ENCODE measurements around the gene ZNF273.
"Not testable (repeated sequence)": the region's sequence is repeated elsewhere in the genome, so short reads cannot be mapped to it uniquely, and the experiment has no call there.

Gene ZNF273

GRCh38 chr7:64946772-64947171 lies 43.7 kb downstream of the ZNF273 start:
- no peak for TF ChIP-seq CTCF (IDR thresholded peaks at IDR 0.05; ENCODE audit: low read depth, low read length)
- in situ Hi-C loops (cut with HindIII; ENCODE audit: low sequenced_read_pairs): no loop called here
- H3K4me3 ChIP-seq (ENCODE audit: low read depth, low read length): no peak overlapping the region
- no peak for DNase-seq (ENCODE audit: low read depth, low spot score)

DNA sequence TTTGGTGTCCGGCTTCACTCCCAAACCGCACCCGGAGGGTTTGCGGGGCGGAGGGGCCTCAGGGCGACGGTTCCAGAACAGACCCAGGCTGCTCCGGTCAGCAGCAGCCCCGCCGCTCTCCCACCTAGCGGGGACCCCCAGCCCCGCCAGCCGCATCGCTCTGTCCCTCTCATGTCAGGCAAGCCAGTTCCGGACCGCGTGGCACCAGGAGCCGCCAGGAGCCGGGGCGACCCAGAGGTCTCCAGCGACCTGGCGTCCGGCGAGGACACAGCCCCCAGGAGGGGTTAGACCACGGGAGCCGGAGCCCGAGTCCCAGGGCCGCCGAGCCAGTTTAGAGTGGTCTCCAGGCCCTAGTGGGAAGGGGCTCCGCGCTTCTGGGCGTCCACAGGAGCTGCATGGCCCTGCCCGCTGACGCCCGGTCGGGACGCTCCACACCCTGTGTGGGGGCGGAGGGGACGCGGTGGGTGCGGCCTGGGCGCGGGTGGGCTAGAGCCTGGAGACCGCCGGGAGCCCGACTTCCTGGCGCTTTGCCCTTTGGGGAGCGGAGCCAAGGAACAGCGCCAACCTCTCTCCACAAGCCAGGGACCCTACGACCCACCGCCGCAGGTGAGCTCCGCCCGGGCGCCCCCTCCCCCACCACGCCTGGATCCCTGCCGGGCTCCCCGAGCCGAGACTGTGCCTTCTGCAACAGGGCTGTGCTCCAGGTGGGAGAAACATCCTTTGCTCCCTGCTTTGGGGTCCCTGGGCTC lies 44.4 kb downstream of the ZNF273 start:
- DNase-seq (ENCODE audit: low read depth, low spot score): no peak
- in situ Hi-C loops (cut with HindIII; ENCODE audit: low sequenced_read_pairs): no loop called here
- peak overlapping the region; percentile 21 for H3K4me3 ChIP-seq (ENCODE audit: low read depth, low read length)
- TF ChIP-seq CTCF (IDR thresholded peaks at IDR 0.05; ENCODE audit: low read depth, low read length): no peak

DNA sequence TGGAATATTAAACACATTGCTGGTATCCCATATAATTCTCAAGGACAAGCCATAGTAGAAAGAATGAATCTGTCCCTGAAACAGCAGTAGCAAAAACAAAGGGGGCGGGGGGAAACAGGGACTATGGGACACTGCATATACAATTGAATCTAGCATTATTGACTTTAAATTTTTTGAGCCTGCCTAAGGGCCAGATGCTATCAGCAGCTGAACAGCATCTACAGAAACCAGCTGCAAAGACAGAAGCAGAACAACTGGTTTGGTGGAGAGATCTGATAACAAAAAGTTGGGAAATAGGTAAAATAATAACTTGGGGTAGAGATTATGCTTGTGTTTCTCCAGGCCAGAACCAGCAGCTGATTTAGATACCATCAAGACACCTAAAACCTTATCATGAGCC lies 45.7 kb downstream of the ZNF273 start:
- DNase-seq (ENCODE audit: low read depth, low spot score); in situ Hi-C loops (cut with HindIII; ENCODE audit: low sequenced_read_pairs); H3K4me3 ChIP-seq (ENCODE audit: low read depth, low read length): not testable (repeated sequence)

DNA sequence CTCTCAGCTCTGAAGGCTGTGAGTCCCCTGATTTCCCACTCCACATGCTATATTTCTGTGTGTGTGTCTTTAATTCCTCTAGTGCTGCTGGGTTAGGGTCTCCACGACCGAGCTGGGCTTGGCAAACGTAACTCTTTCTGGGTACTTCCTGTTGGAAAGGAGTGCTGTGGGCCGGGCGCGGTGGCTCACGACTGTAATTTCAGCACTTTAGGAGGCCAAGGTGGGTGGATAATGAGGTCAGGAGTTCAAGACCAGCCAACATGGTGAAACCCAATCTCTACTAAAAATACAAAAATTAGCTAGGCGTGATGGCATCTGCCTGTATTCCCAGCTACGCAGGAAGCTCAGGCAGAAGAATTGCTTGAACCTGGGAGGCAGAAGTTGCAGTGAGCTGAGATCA lies 47.6 kb downstream of the ZNF273 start:
- DNase-seq (ENCODE audit: low read depth, low spot score); H3K4me3 ChIP-seq (ENCODE audit: low read depth, low read length); in situ Hi-C loops (cut with HindIII; ENCODE audit: low sequenced_read_pairs): not testable (repeated sequence)

DNA sequence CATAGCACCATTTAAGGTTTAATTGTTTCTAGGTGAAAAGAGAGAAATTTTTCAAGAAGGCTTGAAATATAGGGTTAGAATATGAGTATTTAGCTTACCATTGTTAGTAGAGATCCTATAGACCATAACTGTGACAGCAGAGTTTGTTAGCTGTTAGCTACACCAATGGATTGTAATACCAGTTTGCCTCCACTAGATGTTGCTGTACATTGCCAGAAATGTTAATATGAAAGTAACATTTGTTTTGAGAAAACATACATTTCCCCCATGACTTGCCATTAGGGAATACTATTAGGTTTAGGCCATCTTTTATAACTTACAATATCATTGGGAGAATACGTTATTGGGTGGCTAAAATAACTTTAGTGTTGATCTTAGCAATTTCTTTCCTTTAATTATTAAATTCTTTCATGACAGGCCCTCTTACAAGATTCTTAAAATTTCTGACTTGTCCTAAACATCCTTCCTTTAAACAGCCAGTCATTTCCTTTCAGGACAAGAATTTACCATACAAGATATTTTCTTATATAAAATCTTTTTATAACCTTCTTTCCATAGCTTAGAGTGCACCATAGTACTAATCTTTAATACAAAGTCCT lies 48.3 kb downstream of the ZNF273 start:
- peak; percentile 54 for DNase-seq (ENCODE audit: low read depth, low spot score)
- in situ Hi-C loops (cut with HindIII; ENCODE audit: low sequenced_read_pairs): no loop called here

GRCh38 chr7:64959072-64959747 lies 56.1 kb downstream of the ZNF273 start:
- TF ChIP-seq CTCF (IDR thresholded peaks at IDR 0.05; ENCODE audit: low read depth, low read length): no peak

More for the DNA sequence above, 48.3 kb downstream of the ZNF273 start:
- H3K4me3 ChIP-seq (ENCODE audit: low read depth, low read length): no peak overlapping the region
- TF ChIP-seq CTCF (IDR thresholded peaks at IDR 0.05; ENCODE audit: low read depth, low read length): peak; percentile 72

DNA sequence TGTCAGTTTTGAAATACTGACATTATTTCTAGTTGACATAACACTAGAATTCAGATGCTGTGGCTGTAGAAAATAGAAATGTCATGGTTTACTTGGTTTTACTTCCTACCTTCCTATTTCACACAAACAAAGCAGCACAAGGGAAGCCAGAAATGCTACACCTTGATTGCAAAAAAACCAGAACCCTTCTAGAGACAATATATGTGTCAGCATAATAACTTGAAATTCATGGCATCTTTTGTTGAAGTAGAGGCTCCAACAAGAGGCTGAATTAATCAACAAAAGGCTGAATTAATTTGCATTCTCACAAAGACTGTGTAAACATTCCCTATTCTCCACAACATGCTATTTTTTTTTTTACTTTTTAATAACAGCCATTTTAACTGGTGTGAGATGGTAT lies 62.5 kb downstream of the ZNF273 start:
- TF ChIP-seq CTCF (IDR thresholded peaks at IDR 0.05; ENCODE audit: low read depth, low read length): no peak
- in situ Hi-C loops (cut with HindIII; ENCODE audit: low sequenced_read_pairs): no loop called here
- DNase-seq (ENCODE audit: low read depth, low spot score): no peak
- no peak overlapping the region for H3K4me3 ChIP-seq (ENCODE audit: low read depth, low read length)

More at GRCh38 chr7:64959072-64959747, 56.1 kb downstream of the ZNF273 start:
- in situ Hi-C loops (cut with HindIII; ENCODE audit: low sequenced_read_pairs): no loop called here
- DNase-seq (ENCODE audit: low read depth, low spot score): no peak
- no peak overlapping the region for H3K4me3 ChIP-seq (ENCODE audit: low read depth, low read length)
